ENCODE data around the gene PNKP.
"Not testable (repeated sequence)": the region's sequence is repeated elsewhere in the genome, so short reads cannot be mapped to it uniquely, and the experiment has no call there.

The PNKP gene

GRCh38 chr19:49823472-49823871, 43.9 kb downstream of the PNKP start:
- DNase-seq (ENCODE audit: low spot score) = no peak

GRCh38 chr19:49820125-49820524, 47.3 kb downstream of the PNKP start:
- FAIRE-seq = no peak
- no peak for DNase-seq (ENCODE audit: low spot score)

More at GRCh38 chr19:49823472-49823871, 43.9 kb downstream of the PNKP start:
- FAIRE-seq = no peak

DNA sequence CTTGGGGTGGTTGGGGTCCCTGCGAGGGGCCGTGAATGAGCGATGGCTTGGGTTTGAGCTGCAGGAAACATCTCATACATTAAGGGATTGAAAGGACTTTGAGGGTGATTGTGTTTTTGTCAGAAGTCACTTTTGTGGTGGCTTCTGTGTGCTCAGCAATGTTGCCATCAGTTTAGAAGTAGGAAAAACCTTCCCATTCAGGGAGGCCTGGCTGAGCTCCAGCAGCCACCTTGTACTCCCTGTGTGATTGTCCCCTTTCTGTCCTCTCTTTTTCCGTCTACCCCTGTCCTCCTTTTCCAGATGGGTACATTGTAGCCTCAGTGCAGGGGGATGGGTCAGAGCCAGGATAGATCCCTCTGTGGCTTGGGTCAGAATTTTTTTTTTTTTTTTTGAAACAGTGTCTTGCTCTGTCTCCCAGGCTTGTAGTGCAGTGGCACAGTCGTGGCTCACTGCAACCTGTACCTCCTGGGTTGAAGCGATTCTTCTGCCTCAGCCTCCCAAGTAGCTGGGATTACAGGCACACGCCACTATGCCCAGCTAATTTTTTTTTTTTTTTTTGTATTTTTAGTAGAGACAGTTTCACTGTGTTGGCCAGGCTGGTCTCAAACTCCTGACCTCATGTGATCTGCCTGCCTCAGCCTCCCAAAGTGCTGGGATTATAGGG, 47.8 kb downstream of the PNKP start:
- not testable (repeated sequence) for FAIRE-seq; DNase-seq (ENCODE audit: low spot score)

DNA sequence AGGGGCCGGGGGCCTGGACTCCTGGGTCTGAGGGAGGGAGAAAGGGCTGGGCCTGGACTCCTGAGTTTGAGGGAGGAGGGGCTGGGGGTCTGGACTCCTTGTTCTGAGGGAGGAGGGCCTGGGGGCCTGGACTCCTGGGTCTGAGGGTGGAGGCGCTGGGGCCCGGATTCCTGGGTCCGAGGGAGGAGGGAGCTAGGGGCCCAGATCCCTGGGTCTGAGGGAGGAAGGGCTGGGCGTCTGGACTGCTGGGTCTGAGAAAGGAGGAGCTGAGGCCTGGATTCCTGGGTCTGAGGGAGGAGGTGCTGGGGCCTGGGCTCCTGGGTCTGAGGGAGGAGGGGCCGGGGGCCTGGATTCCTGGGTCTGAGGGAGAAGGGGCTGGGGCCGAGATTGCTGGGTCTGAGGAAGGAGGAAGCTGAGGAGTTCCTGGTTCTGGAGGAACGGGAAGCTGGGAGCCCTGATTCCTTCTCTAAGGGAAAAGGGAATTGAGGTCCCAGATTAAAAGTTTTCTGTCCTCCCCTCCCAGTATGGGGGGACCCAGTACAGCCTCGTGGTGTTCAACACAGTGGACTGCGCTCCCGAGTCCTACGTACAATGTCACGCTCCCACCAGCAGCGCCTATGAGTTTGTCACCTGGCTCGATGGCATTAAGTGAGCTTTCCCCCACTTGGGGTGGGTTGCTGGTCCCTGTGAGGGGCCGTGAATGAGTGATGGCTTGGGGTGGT, 48.6 kb downstream of the PNKP start:
- DNase-seq (ENCODE audit: low spot score) (no peak), FAIRE-seq (no peak)

DNA sequence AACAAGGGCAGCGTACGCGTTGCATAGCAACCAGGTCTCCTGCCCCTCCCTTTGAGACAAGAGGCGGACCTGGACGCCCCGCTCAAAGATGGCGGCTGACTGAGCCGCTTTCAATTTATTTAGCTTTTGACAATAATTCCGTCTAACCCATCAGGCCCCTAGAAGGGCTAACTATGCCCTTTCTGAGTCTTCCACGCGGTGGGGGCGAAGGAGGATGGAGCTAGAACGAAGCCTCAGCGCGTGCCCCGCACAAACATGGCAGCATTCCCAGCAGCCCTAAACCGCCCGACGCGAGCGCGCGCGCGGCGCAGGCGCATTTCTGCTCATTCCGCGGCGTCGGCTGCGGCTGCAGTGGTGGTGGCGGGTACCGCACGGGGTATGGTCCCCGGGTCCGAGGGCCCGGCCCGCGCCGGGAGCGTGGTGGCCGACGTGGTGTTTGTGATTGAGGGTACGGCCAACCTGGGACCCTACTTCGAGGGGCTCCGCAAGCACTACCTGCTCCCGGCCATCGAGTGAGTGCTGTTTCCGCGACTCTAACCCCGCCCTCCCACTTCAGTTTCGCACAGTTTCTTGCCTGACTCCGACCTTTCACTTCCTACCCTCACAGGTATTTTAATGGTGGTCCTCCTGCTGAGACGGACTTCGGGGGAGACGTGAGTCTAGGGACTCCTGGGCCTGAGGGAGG, 49.3 kb downstream of the PNKP start, which contains the start of gene MED25:
TSS of gene MED25 (plus strand) at position 326 of the 685 bp plus-strand sequence. CDS start at position 379, 53 bp downstream.
- DNase-seq (ENCODE audit: low spot score) (peak; percentile 93), FAIRE-seq (no peak)

DNA sequence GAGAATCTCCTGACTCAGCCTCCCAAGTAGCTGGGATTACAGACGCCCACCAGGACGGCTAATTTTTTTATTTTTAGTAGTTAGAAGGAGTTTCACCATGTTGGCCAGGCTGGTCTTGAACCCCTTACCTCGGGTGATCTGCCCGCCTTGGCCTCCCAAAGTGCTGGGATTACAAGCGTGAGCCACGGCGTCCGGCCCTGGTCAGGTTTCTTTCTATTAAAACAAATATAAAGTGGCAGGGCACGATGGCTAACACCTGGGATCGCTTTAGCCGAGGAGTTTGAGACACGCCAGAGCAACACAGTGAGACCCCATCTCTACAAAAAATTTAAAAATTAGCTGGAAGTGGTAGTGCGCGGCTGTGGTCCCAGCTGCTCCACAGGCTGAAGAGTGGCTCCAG, 50.8 kb downstream of the PNKP start:
- DNase-seq (ENCODE audit: low spot score) (no peak), FAIRE-seq (no peak)

- DNase-seq (ENCODE audit: low spot score) (no peak), FAIRE-seq (no peak)
These were observed 53.4 kb downstream of the PNKP start for GRCh38 chr19:49814010-49814409.

GRCh38 chr19:49812997-49813861, 54.1 kb downstream of the PNKP start, which contains the start of gene FUZ:
Gene FUZ, minus strand, starts transcription at chr19:49813292. Its CDS starts 186 bp downstream, at chr19:49813106.
- DNase-seq (ENCODE audit: low spot score) (peak; percentile 93), FAIRE-seq (peak; percentile 92)

DNA sequence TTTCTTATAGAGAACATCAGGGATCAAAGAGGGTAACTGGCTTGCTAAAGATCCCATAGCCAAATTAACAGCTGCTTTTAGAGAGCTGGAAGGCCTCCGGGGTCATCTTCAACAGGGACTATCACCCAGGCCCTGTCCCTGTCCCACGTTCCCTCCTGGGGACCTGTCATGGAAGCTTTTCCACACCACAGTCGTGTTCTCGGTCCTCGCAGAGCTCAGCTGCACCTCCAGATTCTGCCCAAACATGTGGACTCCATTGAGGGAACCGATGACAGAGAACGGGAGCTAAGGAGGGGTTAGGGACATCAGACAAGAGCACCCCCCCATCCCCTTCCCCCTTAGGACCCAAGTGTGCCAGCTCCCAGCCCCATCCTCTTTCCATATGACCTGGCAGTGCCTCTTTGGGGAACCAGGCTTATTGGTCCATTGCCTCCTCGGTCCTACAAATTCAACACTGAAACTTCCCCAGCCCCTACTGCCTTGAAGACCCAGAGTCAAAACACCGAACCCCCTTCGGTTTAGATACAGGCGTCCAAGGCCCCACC, 54.9 kb downstream of the PNKP start:
- DNase-seq (ENCODE audit: low spot score) (no peak), FAIRE-seq (no peak)

GRCh38 chr19:49811328-49811727, 56.0 kb downstream of the PNKP start:
- FAIRE-seq (no peak), DNase-seq (ENCODE audit: low spot score) (no peak)

Data from urothelium cell line (cell line).